ENCODE data around the gene ATG4C. TPM values are rescaled to one million over a fixed set of nuclear protein-coding genes. Genes with fewer than 3 reads are reported as not detected.
"Not testable (repeated sequence)": the region's sequence is repeated elsewhere in the genome, so short reads cannot be mapped to it uniquely, and the experiment has no call there.

ATG4C gene
- total RNA-seq (ENCODE audit: low replicate concordance), result 15.7 and 39.5 TPM in 2 replicates

GRCh38 chr1:62783736-62784508, at the start of gene ATG4C:
ATG4C (plus strand) TSS chr1:62784132; CDS start chr1:62803787, 19,655 bp downstream.
- no peaks in the 10 kb centered on the region for H3K9me3 ChIP-seq (ENCODE audit: low read depth)
- Mint-ChIP-seq H3K9me3 (no peaks in the 10 kb centered on the region), H3K4me1 (no peaks in the 10 kb centered on the region), H3K27me3 (ENCODE audit: insufficient read depth, low read depth) (peaks cover 2% of the 10 kb centered on the region), H3K4me3 (peak within 1 kb of the TSS; percentile 42), H3K27ac (no peak within 1 kb of the TSS), H3K36me3 (no peaks in the 10 kb centered on the region)
- no peaks in the 10 kb centered on the region for H3K36me3 ChIP-seq
- H2AFZ ChIP-seq (replicated peaks), result peak within 1 kb of the TSS; percentile 95
- H3F3A ChIP-seq (ENCODE audit: low read depth), result peaks cover 3% of the 10 kb centered on the region
- TF ChIP-seq EZH2phosphoT487 (IDR thresholded peaks at IDR 0.05) (no peak), EZH2 (IDR thresholded peaks at IDR 0.05) (no peak)
- TF ChIP-seq, protein P1, sequence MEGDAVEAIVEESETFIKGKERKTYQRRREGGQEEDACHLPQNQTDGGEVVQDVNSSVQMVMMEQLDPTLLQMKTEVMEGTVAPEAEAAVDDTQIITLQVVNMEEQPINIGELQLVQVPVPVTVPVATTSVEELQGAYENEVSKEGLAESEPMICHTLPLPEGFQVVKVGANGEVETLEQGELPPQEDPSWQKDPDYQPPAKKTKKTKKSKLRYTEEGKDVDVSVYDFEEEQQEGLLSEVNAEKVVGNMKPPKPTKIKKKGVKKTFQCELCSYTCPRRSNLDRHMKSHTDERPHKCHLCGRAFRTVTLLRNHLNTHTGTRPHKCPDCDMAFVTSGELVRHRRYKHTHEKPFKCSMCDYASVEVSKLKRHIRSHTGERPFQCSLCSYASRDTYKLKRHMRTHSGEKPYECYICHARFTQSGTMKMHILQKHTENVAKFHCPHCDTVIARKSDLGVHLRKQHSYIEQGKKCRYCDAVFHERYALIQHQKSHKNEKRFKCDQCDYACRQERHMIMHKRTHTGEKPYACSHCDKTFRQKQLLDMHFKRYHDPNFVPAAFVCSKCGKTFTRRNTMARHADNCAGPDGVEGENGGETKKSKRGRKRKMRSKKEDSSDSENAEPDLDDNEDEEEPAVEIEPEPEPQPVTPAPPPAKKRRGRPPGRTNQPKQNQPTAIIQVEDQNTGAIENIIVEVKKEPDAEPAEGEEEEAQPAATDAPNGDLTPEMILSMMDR (IDR thresholded peaks at IDR 0.05), result no peak
- H3K4me1 ChIP-seq, result peaks cover 10% of the 10 kb centered on the region
- peak; percentile 95 for DNase-seq (ENCODE audit: low spot score)
- peak within 1 kb of the TSS; percentile 89 for H3K4me2 ChIP-seq
- H3K27me3 ChIP-seq, result no peaks in the 10 kb centered on the region
- peaks cover 46% of the 10 kb centered on the region for H3K79me2 ChIP-seq (ENCODE audit: low read depth)
- H3K4me3 ChIP-seq, result peak within 1 kb of the TSS; percentile 73
- H4K20me1 ChIP-seq (ENCODE audit: low read depth), result no peaks in the 10 kb centered on the region
- H3K9ac ChIP-seq, result peak within 1 kb of the TSS; percentile 16
- H3K27ac ChIP-seq, result no peak within 1 kb of the TSS

GRCh38 chr1:62735491-62736171, 48.3 kb upstream of the ATG4C start:
- H3K4me2 ChIP-seq, result no peak overlapping the region
- H2AFZ ChIP-seq (replicated peaks), result no peak overlapping the region
- H3K27ac Mint-ChIP-seq, result no peak overlapping the region

GRCh38 chr1:62740701-62741100, 43.2 kb upstream of the ATG4C start:
- not testable (repeated sequence) for H3K4me1 Mint-ChIP-seq; H3K9ac ChIP-seq; H3K27ac Mint-ChIP-seq; H3K9me3 ChIP-seq (ENCODE audit: low read depth); DNase-seq (ENCODE audit: low spot score); H3F3A ChIP-seq (ENCODE audit: low read depth); H3K4me3 ChIP-seq; H3K4me3 Mint-ChIP-seq; H2AFZ ChIP-seq (replicated peaks); H3K4me2 ChIP-seq; H3K27me3 Mint-ChIP-seq (ENCODE audit: insufficient read depth, low read depth); H3K27ac ChIP-seq; H3K36me3 ChIP-seq; H3K79me2 ChIP-seq (ENCODE audit: low read depth); H3K27me3 ChIP-seq; H4K20me1 ChIP-seq (ENCODE audit: low read depth); H3K4me1 ChIP-seq
- Mint-ChIP-seq H3K9me3 (peaks cover 28% of the 10 kb centered on the region), H3K36me3 (peaks cover 11% of the 10 kb centered on the region)

More at GRCh38 chr1:62735491-62736171, 48.3 kb upstream of the ATG4C start:
- Histone ChIP-seq H4K20me1 (ENCODE audit: low read depth) (no peaks in the 10 kb centered on the region), H3K4me3 (no peak overlapping the region), H3K4me1 (no peaks in the 10 kb centered on the region), H3K9me3 (ENCODE audit: low read depth) (no peaks in the 10 kb centered on the region), H3K9ac (no peak overlapping the region), H3F3A (ENCODE audit: low read depth) (no peaks in the 10 kb centered on the region), H3K36me3 (no peaks in the 10 kb centered on the region), H3K79me2 (ENCODE audit: low read depth) (no peaks in the 10 kb centered on the region), H3K27ac (no peak overlapping the region), H3K27me3 (no peaks in the 10 kb centered on the region)
- no peak for DNase-seq (ENCODE audit: low spot score)
- Mint-ChIP-seq H3K4me1 (peaks cover 6% of the 10 kb centered on the region), H3K9me3 (peaks cover 5% of the 10 kb centered on the region), H3K36me3 (peaks cover 7% of the 10 kb centered on the region), H3K4me3 (no peak overlapping the region), H3K27me3 (ENCODE audit: insufficient read depth, low read depth) (peaks cover 2% of the 10 kb centered on the region)
- TF ChIP-seq EZH2phosphoT487 (IDR thresholded peaks at IDR 0.05) (no peak), EZH2 (IDR thresholded peaks at IDR 0.05) (no peak)
- TF ChIP-seq, protein P1 (IDR thresholded peaks at IDR 0.05), result no peak

Measured in neural progenitor cell (in vitro differentiated cells).